Hepatocyte (in vitro differentiated cells): ENCODE data around the gene HOXA11.

Source experiments
- CTCF ChIP-seq: fragments of 200-600 bp; sonication (generic); IDR thresholded peaks from 2 replicates; pipeline ENCODE4 v1.5.1; 2016; ENCODE audit warnings: antibody characterized with exemption, mild to moderate bottlenecking; ENCODE audit not compliant: poor library complexity
- EZH2 ChIP-seq: fragments of 200-600 bp; sonication (generic); IDR thresholded peaks from 2 replicates; pipeline ENCODE4 v1.6.1; 2016; ENCODE audit warnings: antibody characterized with exemption, mild to moderate bottlenecking, borderline replicate concordance
- EZH2phosphoT487 ChIP-seq: fragments of 200-600 bp; sonication (generic); IDR thresholded peaks from one replicate; pipeline ENCODE4 v1.6.1; 2018; ENCODE audit warnings: antibody characterized with exemption, mild to moderate bottlenecking, low read depth, moderate library complexity; ENCODE audit not compliant: unreplicated experiment, severe bottlenecking

GRCh38 chr7:27202018-27202861, 17.2 kb upstream of the HOXA11 start:
- TF ChIP-seq EZH2 (peak; percentile 30), CTCF (no peak), EZH2phosphoT487 (no peak)
